Measurements from ENCODE around the gene CDCA3. TPM values are rescaled to one million over a fixed set of nuclear protein-coding genes. Genes with fewer than 3 reads are reported as not detected.

CDCA3 gene
- total and polyA plus RNA-seq, 2 donors (not counting 1 experiment from before 2014, with no cell fraction given): 9.1 to 9.4 TPM

DNA sequence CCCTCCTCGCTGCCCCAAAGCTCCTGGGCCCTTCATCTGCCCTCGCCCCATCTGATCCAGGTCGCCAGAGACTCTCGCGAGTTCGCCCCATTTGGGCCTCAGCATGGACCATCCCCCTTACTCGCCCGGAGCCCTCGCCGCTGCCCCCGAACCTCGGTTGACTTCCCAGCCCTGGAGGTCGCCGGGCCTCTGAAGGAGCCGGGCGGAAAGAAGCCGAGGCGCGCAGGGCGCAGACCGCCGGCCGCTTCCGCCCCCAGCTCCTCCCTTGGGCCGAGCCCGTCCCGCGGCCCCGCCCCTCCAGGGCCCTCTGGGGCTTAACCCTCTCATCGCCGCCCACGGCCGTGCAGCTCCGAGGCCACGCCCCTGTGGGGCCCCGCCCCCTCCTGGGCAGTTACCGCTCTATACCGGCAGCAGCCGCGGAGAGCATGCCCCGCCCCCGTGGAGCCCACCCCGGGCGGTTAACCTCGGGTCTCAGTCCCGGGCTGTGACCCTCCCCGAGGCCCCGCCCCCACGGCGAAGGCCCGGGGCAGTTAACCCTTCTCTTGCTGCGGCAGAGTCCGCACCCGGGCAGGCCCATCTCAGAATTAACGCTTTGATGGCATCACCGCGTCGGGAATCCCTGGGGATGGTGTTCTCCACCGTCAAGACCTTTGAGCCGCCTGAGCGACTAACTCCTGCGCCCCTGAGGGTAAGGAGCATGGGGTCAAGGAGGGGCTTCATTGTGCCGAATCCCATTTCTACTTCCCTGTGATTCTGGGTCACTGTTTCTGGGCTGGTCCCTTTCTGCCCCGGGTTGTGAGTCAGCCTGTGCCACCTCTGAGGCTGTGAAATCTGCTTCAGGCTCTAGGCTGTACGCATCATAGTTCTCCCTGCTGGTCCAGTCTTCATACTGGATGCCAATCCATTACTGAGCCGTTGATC, 22.3 kb upstream of the CDCA3 start, which contains the start of gene SPSB2:
Gene SPSB2, minus strand, starts transcription at position 210 of the 921 bp plus-strand sequence. CDS start 402 bp downstream, outside the sequence.
- Histone ChIP-seq H3K36me3 (ENCODE audit: control insufficient read depth, insufficient read depth, low read length) (peaks cover 18% of the 10 kb centered on the region), H3K9me3 (ENCODE audit: control insufficient read depth, insufficient read depth, low read depth, low read length) (no peaks in the 10 kb centered on the region), H3K79me2 (ENCODE audit: control insufficient read depth, insufficient read depth, low read length) (peaks cover 33% of the 10 kb centered on the region), H3K4me1 (ENCODE audit: control insufficient read depth, extremely low read depth, insufficient read depth, low read length) (peaks cover 28% of the 10 kb centered on the region), H3K4me2 (ENCODE audit: extremely low read depth, insufficient read depth, low read length) (peak within 1 kb of the TSS; percentile 99), H4K20me1 (ENCODE audit: control insufficient read depth, extremely low read depth, insufficient read depth, low read length) (peaks cover 4% of the 10 kb centered on the region), H3K27ac (ENCODE audit: insufficient read depth, low read length) (peak within 1 kb of the TSS; percentile 79), H3K4me3 (replicated peaks in 1 of 4; ENCODE audit: control extremely low read depth in 1 of 4, insufficient read depth in 1 of 4, low read depth in 3 of 4, low read length in 4 of 4) (peak within 1 kb of the TSS; percentile 81 to 94 (median 92)), H3K27me3 (ENCODE audit: control insufficient read depth, insufficient read depth, low read length) (no peaks in the 10 kb centered on the region), H2AFZ (ENCODE audit: low read length) (peak within 1 kb of the TSS; percentile 80), H3K9ac (ENCODE audit: insufficient read depth, low read length) (peak within 1 kb of the TSS; percentile 80)
- peak; percentile 92 to 94 for DNase-seq (ENCODE audit: low read depth in 2 of 2)
- TF ChIP-seq EZH2 (IDR thresholded peaks at IDR 0.05; ENCODE audit: low read length, missing control alignments): no peak
- TF ChIP-seq, protein P1, sequence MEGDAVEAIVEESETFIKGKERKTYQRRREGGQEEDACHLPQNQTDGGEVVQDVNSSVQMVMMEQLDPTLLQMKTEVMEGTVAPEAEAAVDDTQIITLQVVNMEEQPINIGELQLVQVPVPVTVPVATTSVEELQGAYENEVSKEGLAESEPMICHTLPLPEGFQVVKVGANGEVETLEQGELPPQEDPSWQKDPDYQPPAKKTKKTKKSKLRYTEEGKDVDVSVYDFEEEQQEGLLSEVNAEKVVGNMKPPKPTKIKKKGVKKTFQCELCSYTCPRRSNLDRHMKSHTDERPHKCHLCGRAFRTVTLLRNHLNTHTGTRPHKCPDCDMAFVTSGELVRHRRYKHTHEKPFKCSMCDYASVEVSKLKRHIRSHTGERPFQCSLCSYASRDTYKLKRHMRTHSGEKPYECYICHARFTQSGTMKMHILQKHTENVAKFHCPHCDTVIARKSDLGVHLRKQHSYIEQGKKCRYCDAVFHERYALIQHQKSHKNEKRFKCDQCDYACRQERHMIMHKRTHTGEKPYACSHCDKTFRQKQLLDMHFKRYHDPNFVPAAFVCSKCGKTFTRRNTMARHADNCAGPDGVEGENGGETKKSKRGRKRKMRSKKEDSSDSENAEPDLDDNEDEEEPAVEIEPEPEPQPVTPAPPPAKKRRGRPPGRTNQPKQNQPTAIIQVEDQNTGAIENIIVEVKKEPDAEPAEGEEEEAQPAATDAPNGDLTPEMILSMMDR (conservative IDR thresholded peaks at IDR 0.05 in 1 of 2, IDR thresholded peaks at IDR 0.05 in 1 of 2; ENCODE audit: low read depth in 1 of 2, low read length in 2 of 2): no peak

DNA sequence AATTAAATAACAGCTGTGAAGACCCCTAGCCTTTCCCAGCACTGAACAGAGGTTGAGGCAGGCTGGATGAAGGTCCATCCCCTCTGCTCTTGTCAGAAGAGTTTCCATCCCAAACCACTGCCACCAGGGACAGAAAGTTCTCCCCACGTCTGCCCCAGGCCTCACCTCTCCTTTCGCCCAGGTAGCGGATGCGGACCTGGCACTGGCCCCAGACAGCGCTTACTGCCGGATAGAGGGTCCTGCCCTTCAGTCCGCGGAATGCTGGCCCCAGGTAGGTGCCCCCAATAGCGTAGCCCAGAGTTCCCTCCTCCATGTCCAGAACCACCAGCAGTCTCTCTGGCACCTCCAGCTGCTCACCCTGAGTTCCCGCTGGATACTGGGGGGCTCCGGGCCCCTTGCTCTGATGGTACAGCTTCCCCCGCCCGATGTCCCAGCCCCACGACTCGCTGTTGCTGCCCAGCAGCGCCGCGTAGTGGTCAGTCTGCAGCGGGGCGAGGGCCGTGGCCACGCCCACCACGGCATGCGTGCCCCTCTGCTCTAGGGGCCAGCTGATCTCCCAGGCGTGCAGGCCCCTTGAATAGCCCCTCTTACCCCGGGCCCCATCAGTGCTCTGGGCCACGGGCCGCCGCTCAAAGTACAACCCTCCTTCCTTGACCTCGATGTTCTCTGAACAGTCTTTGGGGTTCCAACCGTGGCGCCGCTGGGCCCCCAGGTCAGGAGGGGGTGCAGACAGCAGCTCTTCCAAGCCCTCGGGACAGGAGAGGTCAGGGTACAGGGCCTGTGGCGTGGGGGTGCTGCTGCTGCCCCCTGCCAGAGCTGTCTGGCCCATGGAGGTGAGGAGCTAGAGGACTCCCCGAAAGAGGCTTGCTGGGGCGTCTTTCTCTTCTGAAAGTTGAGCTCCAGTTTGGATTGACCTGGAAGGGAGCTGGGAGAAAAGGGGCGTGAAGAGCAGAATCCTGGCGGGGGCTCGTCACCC, 21.3 kb upstream of the CDCA3 start:
- Histone ChIP-seq H3K79me2 (ENCODE audit: control insufficient read depth, insufficient read depth, low read length) (peaks cover 43% of the 10 kb centered on the region), H4K20me1 (ENCODE audit: control insufficient read depth, extremely low read depth, insufficient read depth, low read length) (peaks cover 4% of the 10 kb centered on the region), H3K27me3 (ENCODE audit: control insufficient read depth, insufficient read depth, low read length) (no peaks in the 10 kb centered on the region), H3K9ac (ENCODE audit: insufficient read depth, low read length) (peak overlapping the region; percentile 80), H3K9me3 (ENCODE audit: control insufficient read depth, insufficient read depth, low read depth, low read length) (no peaks in the 10 kb centered on the region), H3K4me2 (ENCODE audit: extremely low read depth, insufficient read depth, low read length) (peak overlapping the region; percentile 99), H2AFZ (ENCODE audit: low read length) (no peak overlapping the region), H3K27ac (ENCODE audit: insufficient read depth, low read length) (peak overlapping the region; percentile 79), H3K4me3 (replicated peaks in 1 of 4; ENCODE audit: control extremely low read depth in 1 of 4, insufficient read depth in 1 of 4, low read depth in 3 of 4, low read length in 4 of 4) (peak overlapping the region; percentile 81 to 94 (median 92)), H3K36me3 (ENCODE audit: control insufficient read depth, insufficient read depth, low read length) (peaks cover 18% of the 10 kb centered on the region), H3K4me1 (ENCODE audit: control insufficient read depth, extremely low read depth, insufficient read depth, low read length) (peaks cover 28% of the 10 kb centered on the region)
- TF ChIP-seq EZH2 (IDR thresholded peaks at IDR 0.05; ENCODE audit: low read length, missing control alignments): no peak
- TF ChIP-seq, protein P1 (conservative IDR thresholded peaks at IDR 0.05 in 1 of 2, IDR thresholded peaks at IDR 0.05 in 1 of 2; ENCODE audit: low read depth in 1 of 2, low read length in 2 of 2): peak; percentile 91 to 92
- DNase-seq (ENCODE audit: low read depth in 2 of 2): peak; percentile 58 to 63
